MM.1S (cell line): ENCODE results near the gene CTAGE9.

Source experiments
- CTCF ChIP-seq: fragments of 300-600 bp; sonication (generic); IDR thresholded peaks from 2 replicates; pipeline ENCODE4 v1.5.1; 2016; ENCODE audit warnings: antibody characterized with exemption, low read length, mixed read lengths
- EZH2phosphoT487 ChIP-seq: fragments of 300-600 bp; sonication (generic); IDR thresholded peaks from 2 replicates; pipeline ENCODE4 v1.6.1; 2018; ENCODE audit warnings: antibody characterized with exemption, low read length

GRCh38 chr6:131744432-131745287 is 33.8 kb upstream of the CTAGE9 start:
- TF ChIP-seq EZH2phosphoT487: no peak
- TF ChIP-seq CTCF: no peak
